ENCODE results near the gene PSMA8.

PSMA8 gene

GRCh38 chr18:26133652-26134051 lies at the start of gene PSMA8:
Gene PSMA8, plus strand, starts transcription at chr18:26133869. Its CDS starts 97 bp downstream, at chr18:26133966.
- Mint-ChIP-seq H3K27me3 (no peaks in the 10 kb centered on the region), H3K36me3 (ENCODE audit: insufficient read depth) (peaks cover 5% of the 10 kb centered on the region), H3K9me3 (no peaks in the 10 kb centered on the region), H3K4me1 (no peaks in the 10 kb centered on the region), H3K27ac (ENCODE audit: low read depth) (peak within 1 kb of the TSS; percentile 57), H3K4me3 (peak within 1 kb of the TSS; percentile 74)
- peak in 1 of 2 donors; percentile 39 for DNase-seq (ENCODE audit: low spot score in 2 of 2)
- ATAC-seq (replicated peaks; ENCODE audit: extremely low read depth, poor library complexity, severe bottlenecking) = peak; percentile 81

- DNase-seq (ENCODE audit: low spot score in 2 of 2) (no peak), ATAC-seq (replicated peaks; ENCODE audit: extremely low read depth, poor library complexity, severe bottlenecking) (no peak)
- H3K36me3 Mint-ChIP-seq (ENCODE audit: insufficient read depth) = peaks cover 41% of the 10 kb centered on the region
- H3K4me1 Mint-ChIP-seq = peaks cover 46% of the 10 kb centered on the region
- no peak overlapping the region for H3K4me3 Mint-ChIP-seq
- no peaks in the 10 kb centered on the region for H3K9me3 Mint-ChIP-seq
- no peaks in the 10 kb centered on the region for H3K27me3 Mint-ChIP-seq
- H3K27ac Mint-ChIP-seq (ENCODE audit: low read depth) = no peak overlapping the region
Observed at GRCh38 chr18:26085056-26085455, 48.6 kb upstream of the PSMA8 start.

GRCh38 chr18:26086959-26087358 lies 46.7 kb upstream of the PSMA8 start:
- H3K27me3 Mint-ChIP-seq = no peaks in the 10 kb centered on the region
- H3K36me3 Mint-ChIP-seq (ENCODE audit: insufficient read depth) = peaks cover 41% of the 10 kb centered on the region
- DNase-seq (ENCODE audit: low spot score in 2 of 2) = no peak
- no peak overlapping the region for H3K27ac Mint-ChIP-seq (ENCODE audit: low read depth)
- ATAC-seq (replicated peaks; ENCODE audit: extremely low read depth, poor library complexity, severe bottlenecking) = no peak
- peaks cover 49% of the 10 kb centered on the region for H3K4me1 Mint-ChIP-seq
- no peak overlapping the region for H3K4me3 Mint-ChIP-seq
- H3K9me3 Mint-ChIP-seq = no peaks in the 10 kb centered on the region

- Mint-ChIP-seq H3K36me3 (ENCODE audit: insufficient read depth) (peaks cover 30% of the 10 kb centered on the region), H3K27me3 (no peaks in the 10 kb centered on the region), H3K27ac (ENCODE audit: low read depth) (peak overlapping the region; percentile 94), H3K4me3 (peak overlapping the region; percentile 93), H3K4me1 (peaks cover 44% of the 10 kb centered on the region), H3K9me3 (no peaks in the 10 kb centered on the region)
- no peak for DNase-seq (ENCODE audit: low spot score in 2 of 2)
- ATAC-seq (replicated peaks; ENCODE audit: extremely low read depth, poor library complexity, severe bottlenecking) = no peak
Observed at GRCh38 chr18:26088487-26088886, 45.2 kb upstream of the PSMA8 start.

GRCh38 chr18:26089293-26090129 lies 44.2 kb upstream of the PSMA8 start:
- H3K4me3 Mint-ChIP-seq = peak overlapping the region; percentile 93
- ATAC-seq (replicated peaks; ENCODE audit: extremely low read depth, poor library complexity, severe bottlenecking) = no peak
- peaks cover 21% of the 10 kb centered on the region for H3K36me3 Mint-ChIP-seq (ENCODE audit: insufficient read depth)
- H3K9me3 Mint-ChIP-seq = no peaks in the 10 kb centered on the region
- H3K27ac Mint-ChIP-seq (ENCODE audit: low read depth) = peak overlapping the region; percentile 94
- peaks cover 35% of the 10 kb centered on the region for H3K4me1 Mint-ChIP-seq
- H3K27me3 Mint-ChIP-seq = no peaks in the 10 kb centered on the region
- DNase-seq (ENCODE audit: low spot score in 2 of 2) = no peak

- DNase-seq (ENCODE audit: low spot score in 2 of 2) = peak; percentile 80 to 87
- H3K36me3 Mint-ChIP-seq (ENCODE audit: insufficient read depth) = peaks cover 20% of the 10 kb centered on the region
- H3K9me3 Mint-ChIP-seq = no peaks in the 10 kb centered on the region
- peaks cover 35% of the 10 kb centered on the region for H3K4me1 Mint-ChIP-seq
- ATAC-seq (replicated peaks; ENCODE audit: extremely low read depth, poor library complexity, severe bottlenecking) = peak; percentile 83
- H3K27me3 Mint-ChIP-seq = no peaks in the 10 kb centered on the region
- H3K4me3 Mint-ChIP-seq = peak within 1 kb of the TSS; percentile 93
- peak within 1 kb of the TSS; percentile 94 for H3K27ac Mint-ChIP-seq (ENCODE audit: low read depth)
Observed at GRCh38 chr18:26090130-26091046, 43.3 kb upstream of the PSMA8 start, which contains the start of gene SS18. Gene SS18, minus strand, starts transcription at chr18:26090613. Its CDS starts 44 bp downstream, at chr18:26090569.

- Mint-ChIP-seq H3K36me3 (ENCODE audit: insufficient read depth) (peaks cover 19% of the 10 kb centered on the region), H3K27me3 (no peaks in the 10 kb centered on the region)
- no peak for DNase-seq (ENCODE audit: low spot score in 2 of 2)
Observed at GRCh38 chr18:26091047-26091630, 42.5 kb upstream of the PSMA8 start.

GRCh38 chr18:26096852-26097251 lies 36.8 kb upstream of the PSMA8 start:
- Mint-ChIP-seq H3K9me3 (no peaks in the 10 kb centered on the region), H3K4me3 (no peak overlapping the region), H3K27me3 (no peaks in the 10 kb centered on the region), H3K4me1 (no peaks in the 10 kb centered on the region), H3K36me3 (ENCODE audit: insufficient read depth) (no peaks in the 10 kb centered on the region), H3K27ac (ENCODE audit: low read depth) (no peak overlapping the region)
- DNase-seq (ENCODE audit: low spot score in 2 of 2) (no peak), ATAC-seq (replicated peaks; ENCODE audit: extremely low read depth, poor library complexity, severe bottlenecking) (no peak)

More at GRCh38 chr18:26091047-26091630, 42.5 kb upstream of the PSMA8 start:
- peak; percentile 41 for ATAC-seq (replicated peaks; ENCODE audit: extremely low read depth, poor library complexity, severe bottlenecking)
- H3K4me1 Mint-ChIP-seq = peaks cover 35% of the 10 kb centered on the region
- peak overlapping the region; percentile 93 for H3K4me3 Mint-ChIP-seq
- H3K9me3 Mint-ChIP-seq = no peaks in the 10 kb centered on the region
- peak overlapping the region; percentile 94 for H3K27ac Mint-ChIP-seq (ENCODE audit: low read depth)

- no peaks in the 10 kb centered on the region for H3K27me3 Mint-ChIP-seq
Observed at GRCh38 chr18:26097563-26097962, 36.1 kb upstream of the PSMA8 start.

GRCh38 chr18:26103579-26103978 lies 30.1 kb upstream of the PSMA8 start:
- no peak overlapping the region for H3K4me3 Mint-ChIP-seq
- H3K27me3 Mint-ChIP-seq = no peaks in the 10 kb centered on the region
- H3K36me3 Mint-ChIP-seq (ENCODE audit: insufficient read depth) = no peaks in the 10 kb centered on the region
- H3K4me1 Mint-ChIP-seq = no peaks in the 10 kb centered on the region
- no peak for ATAC-seq (replicated peaks; ENCODE audit: extremely low read depth, poor library complexity, severe bottlenecking)
- no peak for DNase-seq (ENCODE audit: low spot score in 2 of 2)
- no peaks in the 10 kb centered on the region for H3K9me3 Mint-ChIP-seq
- H3K27ac Mint-ChIP-seq (ENCODE audit: low read depth) = no peak overlapping the region

More at GRCh38 chr18:26097563-26097962, 36.1 kb upstream of the PSMA8 start:
- DNase-seq (ENCODE audit: low spot score in 2 of 2) (no peak), ATAC-seq (replicated peaks; ENCODE audit: extremely low read depth, poor library complexity, severe bottlenecking) (no peak)
- no peak overlapping the region for H3K4me3 Mint-ChIP-seq
- no peaks in the 10 kb centered on the region for H3K4me1 Mint-ChIP-seq
- no peaks in the 10 kb centered on the region for H3K9me3 Mint-ChIP-seq
- no peaks in the 10 kb centered on the region for H3K36me3 Mint-ChIP-seq (ENCODE audit: insufficient read depth)
- no peak overlapping the region for H3K27ac Mint-ChIP-seq (ENCODE audit: low read depth)

- H3K4me1 Mint-ChIP-seq = no peaks in the 10 kb centered on the region
- no peaks in the 10 kb centered on the region for H3K36me3 Mint-ChIP-seq (ENCODE audit: insufficient read depth)
- H3K4me3 Mint-ChIP-seq = no peak overlapping the region
- no peak overlapping the region for H3K27ac Mint-ChIP-seq (ENCODE audit: low read depth)
- no peaks in the 10 kb centered on the region for H3K9me3 Mint-ChIP-seq
- DNase-seq (ENCODE audit: low spot score in 2 of 2) (no peak), ATAC-seq (replicated peaks; ENCODE audit: extremely low read depth, poor library complexity, severe bottlenecking) (no peak)
- no peaks in the 10 kb centered on the region for H3K27me3 Mint-ChIP-seq
Observed at GRCh38 chr18:26104035-26104434, 29.6 kb upstream of the PSMA8 start.

- peaks cover 14% of the 10 kb centered on the region for H3K4me1 Mint-ChIP-seq
- peaks cover 19% of the 10 kb centered on the region for H3K27me3 Mint-ChIP-seq
- no peak overlapping the region for H3K4me3 Mint-ChIP-seq
- peaks cover 1% of the 10 kb centered on the region for H3K36me3 Mint-ChIP-seq (ENCODE audit: insufficient read depth)
- no peak overlapping the region for H3K27ac Mint-ChIP-seq (ENCODE audit: low read depth)
- no peak for ATAC-seq (replicated peaks; ENCODE audit: extremely low read depth, poor library complexity, severe bottlenecking)
- no peak for DNase-seq (ENCODE audit: low spot score in 2 of 2)
- peaks cover 10% of the 10 kb centered on the region for H3K9me3 Mint-ChIP-seq
Observed at GRCh38 chr18:26119246-26119645, 14.4 kb upstream of the PSMA8 start.
